HepG2 (cell line): Measurements from ENCODE around the gene FXR2. TPM values are rescaled to one million over a fixed set of nuclear protein-coding genes. Genes with fewer than 3 reads are reported as not detected.

Source experiments
- CEBPG ChIP-seq: IDR thresholded peaks from 2 replicates; pipeline ENCODE4 v1.6.1; 2016
- ERF ChIP-seq: IDR thresholded peaks from 2 replicates; pipeline ENCODE4 v1.6.1; 2018; ENCODE audit warnings: missing biosample characterization, missing genetic modification reagents
- HNRNPLL ChIP-seq: fragments of 200-400 bp; formaldehyde crosslinking; IDR thresholded peaks from 2 replicates; pipeline ENCODE4 v1.6.1; 2017; ENCODE audit warnings: mild to moderate bottlenecking, low read depth, low read length; ENCODE audit not compliant: poor library complexity, severe bottlenecking
- MAFK ChIP-seq, 2 experiments: IDR thresholded peaks in 1 of 2; conservative IDR thresholded peaks in 1 of 2; 2 replicates each; pipeline ENCODE4 v1.6.1; 2011; ENCODE audit warnings: improper control_type of control experiment in 2 of 2, low read length in 2 of 2
- MAX ChIP-seq: IDR thresholded peaks from 2 replicates; pipeline ENCODE4 v1.6.1; 2012; ENCODE audit warnings: inconsistent platforms
- RBFOX2 ChIP-seq: fragments of 200-400 bp; formaldehyde crosslinking; IDR thresholded peaks from 2 replicates; pipeline ENCODE4 v1.6.1; 2017; ENCODE audit warnings: low read depth, mild to moderate bottlenecking, low read length
- SPEN ChIP-seq: sonication (generic); formaldehyde crosslinking; IDR thresholded peaks from 2 replicates; pipeline ENCODE4 v1.5.1; 2020; ENCODE audit warnings: low read depth, mild to moderate bottlenecking, missing genetic modification reagents
- TAF1 ChIP-seq: sonication (generic); formaldehyde crosslinking; IDR thresholded peaks from 2 replicates; pipeline ENCODE4 v1.4.0; 2020; ENCODE audit warnings: missing genetic modification reagents
- TBX2 ChIP-seq: sonication (generic); formaldehyde crosslinking; IDR thresholded peaks from 2 replicates; pipeline ENCODE4 v1.5.0; 2020; ENCODE audit warnings: missing genetic modification reagents, mild to moderate bottlenecking, borderline replicate concordance
- ZBTB38 ChIP-seq: sonication (generic); formaldehyde crosslinking; IDR thresholded peaks from 2 replicates; pipeline ENCODE4 v1.5.1; 2020; ENCODE audit warnings: mild to moderate bottlenecking, missing genetic modification reagents
- ZBTB42 ChIP-seq: sonication (generic); formaldehyde crosslinking; IDR thresholded peaks from 2 replicates; pipeline ENCODE4 v1.5.0; 2020; ENCODE audit warnings: mild to moderate bottlenecking, missing genetic modification reagents
- ZFX ChIP-seq: sonication (generic); formaldehyde crosslinking; IDR thresholded peaks from 2 replicates; pipeline ENCODE4 v1.4.0; 2020; ENCODE audit warnings: mild to moderate bottlenecking, low read depth, missing genetic modification reagents, moderate library complexity
- ZFY ChIP-seq: sonication (generic); formaldehyde crosslinking; IDR thresholded peaks from 2 replicates; pipeline ENCODE4 v1.4.0; 2020; ENCODE audit warnings: missing genetic modification reagents
- ZNF282 ChIP-seq: fragments of 450-650 bp; IDR thresholded peaks from 2 replicates; pipeline ENCODE4 v1.6.1; 2018; ENCODE audit not compliant: partially characterized antibody
- ZNF292 ChIP-seq: sonication (generic); formaldehyde crosslinking; IDR thresholded peaks from 2 replicates; pipeline ENCODE4 v1.8.1; 2022; ENCODE audit warnings: mild to moderate bottlenecking, low read depth, missing genetic modification reagents, borderline replicate concordance
- ZNF354B ChIP-seq: sonication (generic); formaldehyde crosslinking; IDR thresholded peaks from 2 replicates; pipeline ENCODE4 v1.8.0; 2022; ENCODE audit warnings: mild to moderate bottlenecking, missing genetic modification reagents
- polyA plus RNA-seq, 8 experiments: library from polyadenylated mRNA; depleted of rRNA in 3 of 8; stranded (reverse) in 7 of 8; unstranded in 1 of 8; fragments of >200 nt; fragmentation: Illumina TruSeq in 4 of 8; extraction: Trizol in 4 of 8; gene quantifications; 2 replicates each; pipeline versions ENCODE4 v1.2.1 to v1.2.3, GENCODE V29; 2011 to 2016; ENCODE audit warnings: low read depth in 4 of 8, missing spikeins in 1 of 8, mixed read lengths in 1 of 8; ENCODE audit not compliant: insufficient read depth in 1 of 8
- total RNA-seq, 5 experiments: library from RNA; depleted of rRNA; stranded (reverse); fragments of >200 nt; fragmentation: Illumina TruSeq; extraction: Trizol; gene quantifications; 2 replicates each; pipeline ENCODE4 v1.2.3, GENCODE V29; 2016; ENCODE audit warnings: low read depth in 1 of 5
- TF ChIP-seq, protein P1 (sequence below): sonication (generic); formaldehyde crosslinking; IDR thresholded peaks from 2 replicates; pipeline ENCODE4 v1.5.0; 2020; ENCODE audit warnings: mild to moderate bottlenecking, missing genetic modification reagents
- TF ChIP-seq, protein P2 (sequence below): sonication (generic); formaldehyde crosslinking; IDR thresholded peaks from 2 replicates; pipeline ENCODE4 v1.4.0; 2020; ENCODE audit warnings: missing genetic modification reagents
- TF ChIP-seq, protein P3 (sequence below): sonication (generic); formaldehyde crosslinking; IDR thresholded peaks from 2 replicates; pipeline ENCODE4 v1.4.0; 2020; ENCODE audit warnings: mild to moderate bottlenecking, missing genetic modification reagents
- TF ChIP-seq, protein P4 (sequence below), 2 experiments: sonication (generic) in 1 of 2; formaldehyde crosslinking in 1 of 2; IDR thresholded peaks; 2 replicates each; pipeline versions ENCODE4 v1.4.0 to v1.6.1; 2018 to 2020; ENCODE audit warnings: missing genetic modification reagents in 2 of 2, borderline replicate concordance in 1 of 2, low read depth in 1 of 2, mild to moderate bottlenecking in 1 of 2, missing biosample characterization in 1 of 2

The FXR2 gene
- total and polyA plus RNA-seq, 2 of the 13 experiments (the other 11 are each of a cell fraction or from before 2014, with no cell fraction given) = 20.9 to 24.4 TPM

- TF ChIP-seq, protein P1, sequence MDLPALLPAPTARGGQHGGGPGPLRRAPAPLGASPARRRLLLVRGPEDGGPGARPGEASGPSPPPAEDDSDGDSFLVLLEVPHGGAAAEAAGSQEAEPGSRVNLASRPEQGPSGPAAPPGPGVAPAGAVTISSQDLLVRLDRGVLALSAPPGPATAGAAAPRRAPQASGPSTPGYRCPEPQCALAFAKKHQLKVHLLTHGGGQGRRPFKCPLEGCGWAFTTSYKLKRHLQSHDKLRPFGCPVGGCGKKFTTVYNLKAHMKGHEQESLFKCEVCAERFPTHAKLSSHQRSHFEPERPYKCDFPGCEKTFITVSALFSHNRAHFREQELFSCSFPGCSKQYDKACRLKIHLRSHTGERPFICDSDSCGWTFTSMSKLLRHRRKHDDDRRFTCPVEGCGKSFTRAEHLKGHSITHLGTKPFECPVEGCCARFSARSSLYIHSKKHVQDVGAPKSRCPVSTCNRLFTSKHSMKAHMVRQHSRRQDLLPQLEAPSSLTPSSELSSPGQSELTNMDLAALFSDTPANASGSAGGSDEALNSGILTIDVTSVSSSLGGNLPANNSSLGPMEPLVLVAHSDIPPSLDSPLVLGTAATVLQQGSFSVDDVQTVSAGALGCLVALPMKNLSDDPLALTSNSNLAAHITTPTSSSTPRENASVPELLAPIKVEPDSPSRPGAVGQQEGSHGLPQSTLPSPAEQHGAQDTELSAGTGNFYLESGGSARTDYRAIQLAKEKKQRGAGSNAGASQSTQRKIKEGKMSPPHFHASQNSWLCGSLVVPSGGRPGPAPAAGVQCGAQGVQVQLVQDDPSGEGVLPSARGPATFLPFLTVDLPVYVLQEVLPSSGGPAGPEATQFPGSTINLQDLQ (CRISPR knock-in tag) = no peak
- no peak for TF ChIP-seq ZNF292 (CRISPR knock-in tag)
- TF ChIP-seq ZFY = peak; percentile 10
- no peak for TF ChIP-seq ZNF354B
- TF ChIP-seq TAF1 (CRISPR knock-in tag) = peak; percentile 44; the same call in 1 of the 2 replicates
- TF ChIP-seq, protein P2, sequence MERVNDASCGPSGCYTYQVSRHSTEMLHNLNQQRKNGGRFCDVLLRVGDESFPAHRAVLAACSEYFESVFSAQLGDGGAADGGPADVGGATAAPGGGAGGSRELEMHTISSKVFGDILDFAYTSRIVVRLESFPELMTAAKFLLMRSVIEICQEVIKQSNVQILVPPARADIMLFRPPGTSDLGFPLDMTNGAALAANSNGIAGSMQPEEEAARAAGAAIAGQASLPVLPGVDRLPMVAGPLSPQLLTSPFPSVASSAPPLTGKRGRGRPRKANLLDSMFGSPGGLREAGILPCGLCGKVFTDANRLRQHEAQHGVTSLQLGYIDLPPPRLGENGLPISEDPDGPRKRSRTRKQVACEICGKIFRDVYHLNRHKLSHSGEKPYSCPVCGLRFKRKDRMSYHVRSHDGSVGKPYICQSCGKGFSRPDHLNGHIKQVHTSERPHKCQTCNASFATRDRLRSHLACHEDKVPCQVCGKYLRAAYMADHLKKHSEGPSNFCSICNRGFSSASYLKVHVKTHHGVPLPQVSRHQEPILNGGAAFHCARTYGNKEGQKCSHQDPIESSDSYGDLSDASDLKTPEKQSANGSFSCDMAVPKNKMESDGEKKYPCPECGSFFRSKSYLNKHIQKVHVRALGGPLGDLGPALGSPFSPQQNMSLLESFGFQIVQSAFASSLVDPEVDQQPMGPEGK (CRISPR knock-in tag) = peak; percentile 74
- TF ChIP-seq ZNF282 = no peak
- TF ChIP-seq MAFK (conservative IDR thresholded peaks at IDR 0.05 in 1 of 2, IDR thresholded peaks at IDR 0.05 in 1 of 2; ENCODE audit: low read length in 2 of 2) = no peak
- peak; percentile 37 for TF ChIP-seq ZFX (CRISPR knock-in tag)
- peak; percentile 54 for TF ChIP-seq RBFOX2
- TF ChIP-seq, protein P3, sequence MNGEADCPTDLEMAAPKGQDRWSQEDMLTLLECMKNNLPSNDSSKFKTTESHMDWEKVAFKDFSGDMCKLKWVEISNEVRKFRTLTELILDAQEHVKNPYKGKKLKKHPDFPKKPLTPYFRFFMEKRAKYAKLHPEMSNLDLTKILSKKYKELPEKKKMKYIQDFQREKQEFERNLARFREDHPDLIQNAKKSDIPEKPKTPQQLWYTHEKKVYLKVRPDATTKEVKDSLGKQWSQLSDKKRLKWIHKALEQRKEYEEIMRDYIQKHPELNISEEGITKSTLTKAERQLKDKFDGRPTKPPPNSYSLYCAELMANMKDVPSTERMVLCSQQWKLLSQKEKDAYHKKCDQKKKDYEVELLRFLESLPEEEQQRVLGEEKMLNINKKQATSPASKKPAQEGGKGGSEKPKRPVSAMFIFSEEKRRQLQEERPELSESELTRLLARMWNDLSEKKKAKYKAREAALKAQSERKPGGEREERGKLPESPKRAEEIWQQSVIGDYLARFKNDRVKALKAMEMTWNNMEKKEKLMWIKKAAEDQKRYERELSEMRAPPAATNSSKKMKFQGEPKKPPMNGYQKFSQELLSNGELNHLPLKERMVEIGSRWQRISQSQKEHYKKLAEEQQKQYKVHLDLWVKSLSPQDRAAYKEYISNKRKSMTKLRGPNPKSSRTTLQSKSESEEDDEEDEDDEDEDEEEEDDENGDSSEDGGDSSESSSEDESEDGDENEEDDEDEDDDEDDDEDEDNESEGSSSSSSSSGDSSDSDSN (CRISPR knock-in tag) = peak; percentile 89
- TF ChIP-seq TBX2 (CRISPR knock-in tag) = peak; percentile 35; the same call in 1 of the 2 replicates
- peak; percentile 50; the same call in 1 of the 2 replicates for TF ChIP-seq MAX
- no peak for TF ChIP-seq CEBPG (CRISPR knock-in tag)
- TF ChIP-seq ZBTB42 (CRISPR knock-in tag) = no peak
- TF ChIP-seq HNRNPLL = peak; percentile 93
- TF ChIP-seq, protein P4, sequence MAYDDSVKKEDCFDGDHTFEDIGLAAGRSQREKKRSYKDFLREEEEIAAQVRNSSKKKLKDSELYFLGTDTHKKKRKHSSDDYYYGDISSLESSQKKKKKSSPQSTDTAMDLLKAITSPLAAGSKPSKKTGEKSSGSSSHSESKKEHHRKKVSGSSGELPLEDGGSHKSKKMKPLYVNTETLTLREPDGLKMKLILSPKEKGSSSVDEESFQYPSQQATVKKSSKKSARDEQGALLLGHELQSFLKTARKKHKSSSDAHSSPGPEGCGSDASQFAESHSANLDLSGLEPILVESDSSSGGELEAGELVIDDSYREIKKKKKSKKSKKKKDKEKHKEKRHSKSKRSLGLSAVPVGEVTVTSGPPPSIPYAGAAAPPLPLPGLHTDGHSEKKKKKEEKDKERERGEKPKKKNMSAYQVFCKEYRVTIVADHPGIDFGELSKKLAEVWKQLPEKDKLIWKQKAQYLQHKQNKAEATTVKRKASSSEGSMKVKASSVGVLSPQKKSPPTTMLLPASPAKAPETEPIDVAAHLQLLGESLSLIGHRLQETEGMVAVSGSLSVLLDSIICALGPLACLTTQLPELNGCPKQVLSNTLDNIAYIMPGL (CRISPR knock-in tag; IDR thresholded peaks at IDR 0.05; ENCODE audit: borderline replicate concordance in 1 of 2, low read depth in 1 of 2) = peak; percentile 26 to 56; a peak in 1 of 4 replicates
- TF ChIP-seq ZBTB38 = 0 out of 2 replicates have a peak, but pooled peaks have one; percentile 24
- peak; percentile 52 for TF ChIP-seq SPEN (CRISPR knock-in tag)
- TF ChIP-seq ERF (CRISPR knock-in tag) = 0 out of 2 replicates have a peak, but pooled peaks have one; percentile 45
Measured at GRCh38 chr17:7548585-7549400, 65.9 kb downstream of the FXR2 start, which contains the start of gene TNFSF12 (continued).
